SK-MEL-5 (cell line): Measurements from ENCODE around the gene HOXB4. TPM values are rescaled to one million over a fixed set of nuclear protein-coding genes. Genes with fewer than 3 reads are reported as not detected.

Experiments used
- DNase-seq: peaks from one replicate; pipeline ENCODE4 v3.0.0-alpha.2; 2016; ENCODE audit warnings: low read depth, low spot score
- in situ Hi-C: cut with HindIII; loops from 2 replicates; pipeline ENCODE4 v1.10.0; 2016; ENCODE audit warnings: low sequenced_read_pairs, high pct_unique_total_duplicates, low pct_unique_long_range_greater_than_20kb
- total RNA-seq: library from RNA; depleted of rRNA; stranded (reverse); fragments of >200 nt; shearing (Covaris generic); gene quantifications from 2 replicates; pipeline ENCODE4 v1.2.3, GENCODE V29; 2014

Gene HOXB4
- total RNA-seq, 1 experiment from 2014 or later, result 0.48 TPM

DNA sequence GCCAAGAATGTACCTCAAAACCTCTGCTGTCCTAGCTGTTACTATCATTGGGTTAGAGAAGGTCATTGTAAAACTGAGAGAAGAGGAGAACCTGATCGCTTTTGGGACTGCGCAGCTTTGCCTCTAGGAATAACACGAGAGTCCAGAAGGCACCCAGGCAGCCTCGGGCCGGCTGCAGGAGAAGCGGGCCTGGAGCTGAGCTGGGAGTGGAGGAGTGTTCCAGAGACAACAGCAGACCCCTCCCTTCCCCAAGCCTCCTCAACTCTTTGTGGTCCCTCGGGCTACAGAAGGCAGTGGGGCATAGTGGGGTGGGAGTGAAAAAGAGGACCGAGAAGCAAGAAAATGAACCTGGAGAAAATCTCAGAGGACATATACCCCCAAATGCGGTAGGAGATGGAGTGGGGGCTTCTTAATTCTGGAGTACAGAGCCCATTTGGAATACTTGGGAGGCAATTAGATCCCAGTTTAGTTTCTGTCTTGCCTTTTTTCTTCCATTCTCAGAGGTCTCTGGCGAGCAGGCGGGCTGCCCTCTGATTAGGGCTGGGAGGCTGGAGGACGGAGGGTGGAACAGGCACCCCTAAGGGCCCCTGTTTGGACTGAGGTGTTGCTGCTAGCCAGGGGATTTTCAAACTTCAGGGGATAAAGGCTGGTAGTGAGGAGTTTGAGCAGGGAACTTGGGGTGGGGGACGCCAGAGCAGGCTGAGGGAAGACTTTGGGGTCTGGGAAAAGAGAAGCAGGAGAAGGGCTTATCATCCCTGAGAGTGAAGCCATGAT is 19.9 kb downstream of the HOXB4 start:
- no peak for DNase-seq
- in situ Hi-C loops, result no loop called here

DNA sequence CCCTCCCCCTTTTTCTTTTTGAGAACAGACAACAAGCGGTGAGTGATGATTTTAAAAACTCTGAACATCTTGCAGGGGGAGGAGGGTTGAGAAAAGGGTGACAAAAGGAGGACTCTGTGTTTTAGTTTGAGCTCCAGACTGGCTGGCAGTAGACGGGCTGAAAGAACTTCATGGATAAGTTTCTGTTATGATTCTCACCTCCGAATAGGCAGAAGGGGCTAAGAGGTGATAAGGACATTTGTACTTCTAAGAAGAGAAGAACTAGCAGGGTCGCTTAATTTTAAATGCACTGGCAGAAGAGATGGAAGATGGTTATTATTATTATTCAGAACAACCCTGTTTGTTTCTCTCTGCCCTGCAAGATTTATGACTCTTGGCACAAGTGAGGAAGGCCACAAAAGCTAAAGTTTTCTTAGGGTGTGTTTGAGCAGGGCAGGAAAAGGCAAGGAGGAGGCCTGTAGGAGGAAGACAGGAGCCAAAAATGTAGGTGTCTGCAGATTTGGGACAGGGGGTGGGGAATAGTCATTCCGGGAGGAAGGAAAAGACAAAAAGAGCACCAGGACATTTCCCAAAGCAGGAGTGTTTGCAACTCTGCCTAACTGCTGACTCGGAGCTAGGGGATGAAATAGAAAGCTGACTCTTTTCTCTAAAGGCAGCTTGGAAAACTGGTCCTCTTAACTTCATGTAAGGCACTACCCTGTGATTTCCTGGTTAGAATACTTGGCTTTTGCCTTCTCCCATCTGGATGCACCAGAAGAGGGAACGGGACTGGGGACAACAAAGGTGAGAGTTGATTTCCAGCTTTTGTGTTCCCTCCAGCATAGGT is 21.4 kb downstream of the HOXB4 start:
- DNase-seq, result no peak
- in situ Hi-C loops, result no loop called here

- in situ Hi-C loops, result no loop called here
- DNase-seq, result no peak
These were observed 21.9 kb downstream of the HOXB4 start for GRCh38 chr17:48556229-48556575.

DNA sequence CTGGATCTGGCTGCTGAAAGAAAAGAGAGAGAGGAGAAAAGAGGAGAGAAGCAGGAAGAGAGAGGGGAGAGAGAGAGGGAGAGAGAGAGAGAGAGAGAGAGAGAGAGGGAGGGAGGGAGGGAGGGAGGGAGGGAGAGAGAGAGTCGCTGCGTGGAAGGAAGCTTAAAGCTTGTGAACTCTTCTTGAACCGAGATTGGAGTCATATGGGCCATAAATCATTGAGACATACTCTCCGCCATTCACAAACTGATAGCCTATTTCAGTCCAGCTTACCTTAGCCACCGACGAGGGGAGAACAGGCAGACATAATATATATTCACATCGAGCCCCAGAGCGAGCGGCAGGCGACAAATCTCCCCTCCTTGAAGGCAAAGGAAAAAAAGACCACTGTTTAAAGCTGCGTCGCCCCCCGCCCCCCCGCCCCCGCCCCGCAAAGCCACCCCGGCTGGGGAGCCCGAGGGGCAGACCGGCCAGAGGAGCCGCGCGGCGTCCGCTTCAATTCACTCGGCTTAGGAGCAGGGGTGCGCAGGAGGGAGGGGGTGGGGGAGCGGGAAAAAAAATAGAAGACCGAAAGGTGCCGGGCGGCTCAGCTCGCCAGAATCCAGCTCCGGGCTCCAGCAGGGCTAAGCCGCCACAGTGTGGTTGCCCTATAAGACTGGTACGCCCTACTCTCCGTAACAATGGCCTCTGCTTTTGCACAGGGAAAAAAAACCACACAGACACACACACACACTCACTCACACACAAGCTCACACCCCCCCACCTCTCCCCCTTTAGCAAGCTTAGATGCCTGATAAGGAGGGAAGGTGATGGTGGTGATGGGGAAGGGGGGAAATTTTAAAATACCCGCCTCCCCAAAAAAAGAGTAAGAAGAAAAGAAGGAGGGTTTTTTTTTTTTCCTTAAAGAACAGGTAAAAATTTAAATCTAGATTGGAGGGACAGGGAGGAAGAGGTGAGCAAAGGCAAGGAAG is 22.6 kb downstream of the HOXB4 start:
- in situ Hi-C loops, result no loop called here
- peak; percentile 8 for DNase-seq

DNA sequence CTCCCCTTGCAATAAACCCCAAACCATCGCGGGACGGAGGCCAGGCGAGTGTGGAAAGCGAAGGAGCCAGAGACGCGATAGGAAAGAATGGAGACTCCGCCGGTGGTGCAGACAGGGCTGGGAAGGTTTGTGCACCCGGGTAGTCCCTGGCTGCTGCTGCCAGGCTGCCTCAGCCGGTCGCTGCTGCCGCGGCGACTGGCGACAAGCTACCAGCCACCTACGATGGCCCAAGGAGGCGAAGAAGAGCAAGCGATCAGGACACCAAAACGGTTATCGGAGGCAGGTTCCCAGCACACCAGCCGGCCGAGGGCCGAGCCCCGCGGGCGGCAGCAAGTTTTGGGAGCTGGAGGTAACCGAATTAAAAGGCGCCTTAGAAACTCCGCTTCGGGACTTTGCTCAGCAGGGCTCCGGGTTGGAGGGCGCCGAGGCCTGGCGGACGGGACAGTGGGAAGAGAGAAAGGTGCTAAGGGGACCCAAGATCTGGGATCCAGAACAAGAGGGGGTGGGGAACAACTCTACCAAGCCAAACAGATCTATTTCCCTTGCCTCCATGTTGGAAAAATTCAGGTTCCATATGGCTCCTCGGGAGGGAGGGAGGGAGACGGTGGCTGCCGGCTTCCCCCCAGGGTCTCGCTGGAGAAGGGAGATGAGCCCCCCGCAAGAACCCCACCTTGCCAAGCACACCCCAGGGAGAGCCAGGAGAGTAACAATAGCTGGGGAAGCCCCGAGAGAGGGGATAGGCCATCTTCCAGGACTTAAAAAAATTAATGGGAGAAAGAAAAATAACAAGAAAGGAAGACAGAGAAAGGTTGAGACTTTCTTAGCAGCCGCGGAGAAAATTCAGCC is 23.5 kb downstream of the HOXB4 start:
- no peak for DNase-seq
- in situ Hi-C loops, result no loop called here

- no peak for DNase-seq
- in situ Hi-C loops, result no loop called here
These were observed 24.3 kb downstream of the HOXB4 start for GRCh38 chr17:48553826-48554225.

GRCh38 chr17:48553190-48553547 is 25.0 kb downstream of the HOXB4 start:
- no peak for DNase-seq
- in situ Hi-C loops, result no loop called here

DNA sequence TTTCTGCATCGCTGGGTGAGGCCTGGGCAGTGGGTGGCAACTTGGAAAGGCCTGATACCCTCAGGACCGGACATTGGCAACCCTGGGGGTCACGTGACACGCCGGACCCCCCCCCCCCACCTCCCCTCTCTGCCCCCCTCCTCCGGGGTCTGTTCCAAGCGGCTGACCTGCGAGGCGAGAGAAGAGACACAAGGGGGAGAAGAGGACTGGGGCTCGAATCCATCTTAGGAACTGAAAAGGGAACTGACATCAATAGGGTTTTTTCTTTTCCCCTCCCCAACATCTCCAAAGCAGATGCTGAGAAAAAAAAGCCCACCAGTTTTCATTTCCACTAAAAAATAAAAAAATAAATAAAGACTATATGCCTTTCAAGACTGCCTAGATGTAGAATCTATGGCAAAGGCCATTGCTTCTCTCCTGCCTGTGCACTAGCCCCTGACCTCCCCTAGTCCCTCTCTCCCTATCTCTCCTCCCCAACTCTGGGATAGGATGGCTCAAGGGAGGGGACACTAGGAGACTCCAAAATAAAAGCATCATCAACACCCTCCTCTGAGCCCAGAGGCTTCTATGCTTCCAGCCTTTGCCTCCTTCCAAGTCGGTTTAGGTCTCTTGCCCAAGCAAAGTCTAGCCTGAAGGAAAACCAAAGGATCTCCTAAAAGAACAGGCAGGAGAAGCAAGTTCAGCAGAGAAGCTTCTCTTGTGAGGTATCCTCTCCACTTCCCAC is 25.5 kb downstream of the HOXB4 start:
- DNase-seq, result no peak
- in situ Hi-C loops, result no loop called here

GRCh38 chr17:48551596-48552465 is 26.3 kb downstream of the HOXB4 start:
- DNase-seq, result no peak
- in situ Hi-C loops, result no loop called here

GRCh38 chr17:48551214-48551555 is 27.0 kb downstream of the HOXB4 start:
- in situ Hi-C loops, result no loop called here
- no peak for DNase-seq

- no peak for DNase-seq
- in situ Hi-C loops, result no loop called here
These were observed 27.5 kb downstream of the HOXB4 start for GRCh38 chr17:48550502-48551213.

DNA sequence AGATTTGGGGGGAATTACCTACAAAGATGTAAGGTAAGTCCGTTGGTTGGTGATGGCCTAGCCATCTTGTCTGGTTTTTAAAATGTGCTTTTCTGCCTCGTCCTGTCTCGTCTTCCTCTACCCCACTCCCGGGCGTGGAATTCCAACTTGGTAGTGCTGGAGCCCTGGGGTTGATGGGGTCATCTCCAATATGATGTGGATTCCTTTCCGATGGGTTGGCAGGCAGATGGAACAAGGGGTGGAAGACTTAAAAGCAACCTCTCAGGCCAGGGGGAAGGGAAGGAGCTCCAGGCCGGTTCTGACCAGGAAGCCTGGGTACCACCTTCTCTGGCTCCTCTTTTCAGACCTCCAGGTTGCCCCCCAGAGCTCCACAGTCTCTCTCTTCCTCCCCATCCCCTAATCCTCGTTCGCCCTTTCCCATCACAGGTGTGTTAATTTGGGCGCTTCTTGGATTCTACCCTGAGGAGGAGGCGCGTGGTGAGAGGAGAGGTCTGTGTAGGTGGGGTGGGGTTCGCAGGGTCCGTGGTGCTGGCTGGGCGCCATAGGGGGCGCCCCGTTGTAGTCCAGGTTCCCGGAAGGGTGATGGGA is 28.1 kb downstream of the HOXB4 start:
- in situ Hi-C loops, result no loop called here
- DNase-seq, result no peak

- no peak for DNase-seq
- in situ Hi-C loops, result no loop called here
These were observed 28.9 kb downstream of the HOXB4 start for GRCh38 chr17:48549281-48549630.

GRCh38 chr17:48548523-48549280 is 29.4 kb downstream of the HOXB4 start:
- no peak for DNase-seq
- in situ Hi-C loops, result no loop called here
